Keratinocyte (primary cell): ENCODE results near the gene MST1.

Source experiments
- EZH2 ChIP-seq: IDR thresholded peaks from one replicate; pipeline ENCODE4 v1.6.1; 2012; ENCODE audit warnings: inconsistent platforms, mild to moderate bottlenecking, low read length, moderate library complexity
- TF ChIP-seq, protein P1 (sequence below), 3 experiments: IDR thresholded peaks in 1 of 3; conservative IDR thresholded peaks in 1 of 3; optimal IDR thresholded peaks in 1 of 3; 2 replicates in 2 of 3; 3 replicates in 1 of 3; pipeline versions ENCODE3 to v1.5.1; 2011; ENCODE audit warnings: low read length in 3 of 3, mild to moderate bottlenecking in 3 of 3, moderate library complexity in 2 of 3, control low read depth in 1 of 3, inconsistent platforms in 1 of 3; ENCODE audit not compliant: insufficient read depth in 2 of 3; ENCODE audit errors: extremely low read depth in 1 of 3

DNA sequence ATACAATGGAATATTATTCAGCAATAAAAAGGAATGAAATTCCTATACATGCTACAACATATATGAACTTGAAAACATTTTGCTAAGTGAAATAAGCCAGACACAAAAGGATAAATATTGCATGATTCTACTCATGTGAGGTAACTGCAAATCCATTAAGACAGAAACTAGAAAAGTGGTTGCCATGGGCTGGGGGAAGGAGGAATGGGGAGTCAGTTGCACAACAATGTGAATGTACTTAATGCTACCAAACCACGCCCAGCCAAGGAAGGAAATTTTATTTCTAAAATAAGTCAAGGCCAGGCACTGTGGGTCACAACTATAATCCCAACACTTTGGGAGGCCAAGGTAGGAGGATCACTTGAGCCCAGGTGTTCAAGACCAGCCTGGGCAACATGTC lies 44.3 kb upstream of the MST1 start:
- TF ChIP-seq, protein P1, sequence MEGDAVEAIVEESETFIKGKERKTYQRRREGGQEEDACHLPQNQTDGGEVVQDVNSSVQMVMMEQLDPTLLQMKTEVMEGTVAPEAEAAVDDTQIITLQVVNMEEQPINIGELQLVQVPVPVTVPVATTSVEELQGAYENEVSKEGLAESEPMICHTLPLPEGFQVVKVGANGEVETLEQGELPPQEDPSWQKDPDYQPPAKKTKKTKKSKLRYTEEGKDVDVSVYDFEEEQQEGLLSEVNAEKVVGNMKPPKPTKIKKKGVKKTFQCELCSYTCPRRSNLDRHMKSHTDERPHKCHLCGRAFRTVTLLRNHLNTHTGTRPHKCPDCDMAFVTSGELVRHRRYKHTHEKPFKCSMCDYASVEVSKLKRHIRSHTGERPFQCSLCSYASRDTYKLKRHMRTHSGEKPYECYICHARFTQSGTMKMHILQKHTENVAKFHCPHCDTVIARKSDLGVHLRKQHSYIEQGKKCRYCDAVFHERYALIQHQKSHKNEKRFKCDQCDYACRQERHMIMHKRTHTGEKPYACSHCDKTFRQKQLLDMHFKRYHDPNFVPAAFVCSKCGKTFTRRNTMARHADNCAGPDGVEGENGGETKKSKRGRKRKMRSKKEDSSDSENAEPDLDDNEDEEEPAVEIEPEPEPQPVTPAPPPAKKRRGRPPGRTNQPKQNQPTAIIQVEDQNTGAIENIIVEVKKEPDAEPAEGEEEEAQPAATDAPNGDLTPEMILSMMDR (optimal IDR thresholded peaks at IDR 0.05 in 1 of 3, IDR thresholded peaks at IDR 0.05 in 1 of 3, conservative IDR thresholded peaks at IDR 0.05 in 1 of 3; ENCODE audit: extremely low read depth in 1 of 3, insufficient read depth in 2 of 3, low read length in 3 of 3), result no peak
- TF ChIP-seq EZH2, result no peak
